ENCODE results near the gene SEMA6B.
A peak's percentile ranks its signal among the peaks of the same experiment; 100 is the strongest.

Gene SEMA6B

DNA sequence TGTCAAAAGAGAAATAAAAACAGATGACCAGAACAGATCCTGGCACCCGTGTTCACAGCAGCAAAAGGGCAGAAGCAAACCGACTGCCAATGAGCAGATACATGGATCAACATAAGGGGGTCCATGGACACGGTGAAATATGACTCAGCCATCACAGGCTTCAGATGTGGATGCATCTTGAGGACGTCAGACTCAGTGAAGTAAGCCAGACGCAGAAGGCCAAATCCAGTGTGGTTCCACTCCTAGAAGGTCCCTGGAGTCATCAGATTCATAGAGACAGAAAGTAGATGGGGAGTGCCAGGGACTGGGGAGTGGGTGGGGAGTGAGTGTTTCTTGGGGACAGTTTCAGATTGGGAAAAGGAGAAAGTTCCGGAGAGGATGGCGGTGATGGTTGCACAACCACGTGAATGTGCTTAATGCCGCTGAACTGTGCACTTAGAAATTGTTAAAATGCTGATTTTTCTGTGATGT, 28.8 kb upstream of the SEMA6B start:
- DNase-seq (ENCODE audit: low spot score): no peak

DNA sequence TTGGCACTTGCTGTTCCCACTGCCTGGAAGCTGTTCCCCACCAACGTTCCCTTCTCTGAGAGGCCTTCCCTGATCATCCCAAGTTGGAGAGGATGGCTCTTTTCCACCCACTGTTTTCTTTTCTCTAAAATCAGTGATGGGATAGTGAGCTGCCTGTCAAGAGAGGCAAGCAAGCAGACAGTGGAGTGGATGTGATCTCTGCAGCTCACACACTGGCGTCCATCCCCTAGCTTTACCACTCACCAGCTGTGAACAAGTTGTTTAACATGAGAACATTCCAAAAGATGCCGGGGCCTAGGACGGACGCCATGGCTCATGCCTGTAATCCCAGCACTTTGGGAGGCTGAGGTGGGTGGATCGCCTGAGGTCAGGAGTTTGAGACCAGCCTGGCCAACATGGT, 28.0 kb upstream of the SEMA6B start:
- DNase-seq (ENCODE audit: low spot score): no peak

DNA sequence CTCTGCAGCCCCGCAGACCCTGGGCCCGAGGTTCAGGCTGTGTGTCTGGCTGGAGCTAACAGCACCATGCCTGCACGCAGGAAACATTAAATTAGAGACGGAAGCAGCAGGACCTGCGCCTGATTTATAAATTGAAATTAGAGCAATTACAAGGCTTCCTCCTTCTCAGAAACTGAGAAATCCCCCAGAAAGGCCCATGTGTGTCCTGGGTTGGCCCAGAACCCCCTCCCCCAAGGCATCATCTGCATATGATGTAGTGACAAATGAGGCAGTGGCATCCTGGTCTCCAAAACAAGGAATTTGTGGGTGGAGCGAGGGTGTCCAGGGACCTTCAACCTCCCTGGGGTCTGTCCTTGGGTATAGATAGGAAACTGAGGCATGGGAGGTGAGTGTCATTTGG, 27.2 kb upstream of the SEMA6B start:
- no peak for DNase-seq (ENCODE audit: low spot score)

DNA sequence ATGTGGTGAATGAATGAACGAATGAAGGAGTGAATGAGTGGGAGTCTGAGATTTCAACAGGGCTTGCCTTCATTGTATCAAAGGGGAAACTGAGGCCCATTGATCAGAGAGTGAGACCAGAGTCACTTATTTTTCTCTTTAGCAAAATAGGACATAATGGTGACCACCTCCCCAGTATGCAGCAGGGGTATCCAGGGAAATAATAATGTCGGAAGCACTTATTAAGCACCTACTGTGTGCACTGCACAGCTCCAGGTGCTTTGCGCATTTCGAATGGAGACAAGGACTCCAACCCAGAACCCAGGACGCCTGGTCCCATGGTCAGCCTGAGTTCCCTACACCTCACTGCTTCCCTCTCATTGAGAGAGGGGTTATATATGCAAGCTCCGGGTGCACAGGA, 26.8 kb upstream of the SEMA6B start:
- DNase-seq (ENCODE audit: low spot score): no peak

DNA sequence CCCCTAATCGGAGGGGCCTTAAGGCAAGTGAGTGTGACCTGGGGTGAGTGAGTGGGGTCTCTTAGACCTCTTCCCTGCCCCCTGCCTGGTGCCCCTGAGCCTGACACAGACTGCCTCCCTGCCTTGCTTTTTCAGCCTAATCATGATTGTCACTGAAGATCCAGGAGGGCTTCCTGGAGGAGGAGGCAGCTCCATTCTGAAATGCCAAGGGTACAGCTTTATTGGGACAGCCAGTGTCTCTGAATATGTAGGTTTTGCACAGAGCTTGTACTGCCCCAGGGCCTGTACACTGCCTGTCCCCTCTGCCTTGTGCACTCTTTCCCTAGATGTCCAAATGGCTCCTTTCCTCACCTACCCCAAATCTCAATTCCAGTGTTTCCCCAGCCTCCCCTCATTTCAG, 26.1 kb upstream of the SEMA6B start:
- DNase-seq (ENCODE audit: low spot score): no peak

DNA sequence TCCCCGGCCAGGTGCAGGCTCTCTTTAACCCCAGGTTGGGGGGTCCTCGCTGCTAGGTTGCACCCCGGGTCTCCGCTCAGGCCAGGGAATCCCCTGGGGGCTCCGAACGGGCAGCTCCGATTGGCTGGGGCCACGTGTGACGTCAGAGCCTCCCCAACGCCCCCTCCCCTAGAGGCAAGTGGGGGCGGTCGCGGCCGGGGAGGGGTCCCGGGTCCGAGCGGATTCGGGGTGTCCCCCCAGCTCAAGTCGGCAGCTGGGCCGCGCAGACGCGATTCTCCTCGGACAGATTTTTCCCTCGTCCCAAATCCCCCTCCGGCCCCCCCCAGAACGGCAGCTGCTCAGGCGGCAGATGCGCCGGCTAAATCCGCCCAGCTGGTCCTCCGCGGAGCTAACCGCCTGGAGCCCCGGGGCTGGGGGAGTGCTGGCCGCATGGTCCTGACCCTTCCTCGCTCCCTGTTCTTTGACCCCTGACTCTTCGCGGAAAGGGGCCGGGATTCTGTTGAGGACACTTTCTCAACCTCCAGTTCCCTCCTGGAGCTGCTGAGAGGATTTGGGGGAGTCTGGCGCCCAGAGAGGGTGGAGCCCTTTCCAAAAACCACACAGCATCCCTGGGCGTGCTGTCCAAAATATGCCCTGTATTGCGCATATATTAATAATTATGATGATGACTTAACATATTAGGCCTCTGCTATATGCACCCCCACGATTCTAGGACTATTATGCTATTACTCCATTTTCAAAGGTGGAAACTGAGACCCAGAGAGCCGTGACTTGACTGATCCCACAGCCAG, 25.4 kb upstream of the SEMA6B start:
- DNase-seq (ENCODE audit: low spot score): peak; percentile 88

GRCh38 chr19:4583961-4584669, 24.6 kb upstream of the SEMA6B start:
- peak; percentile 86 for DNase-seq (ENCODE audit: low spot score)

- no peak for DNase-seq (ENCODE audit: low spot score)
Measured at GRCh38 chr19:4582980-4583842, 23.7 kb upstream of the SEMA6B start.

DNA sequence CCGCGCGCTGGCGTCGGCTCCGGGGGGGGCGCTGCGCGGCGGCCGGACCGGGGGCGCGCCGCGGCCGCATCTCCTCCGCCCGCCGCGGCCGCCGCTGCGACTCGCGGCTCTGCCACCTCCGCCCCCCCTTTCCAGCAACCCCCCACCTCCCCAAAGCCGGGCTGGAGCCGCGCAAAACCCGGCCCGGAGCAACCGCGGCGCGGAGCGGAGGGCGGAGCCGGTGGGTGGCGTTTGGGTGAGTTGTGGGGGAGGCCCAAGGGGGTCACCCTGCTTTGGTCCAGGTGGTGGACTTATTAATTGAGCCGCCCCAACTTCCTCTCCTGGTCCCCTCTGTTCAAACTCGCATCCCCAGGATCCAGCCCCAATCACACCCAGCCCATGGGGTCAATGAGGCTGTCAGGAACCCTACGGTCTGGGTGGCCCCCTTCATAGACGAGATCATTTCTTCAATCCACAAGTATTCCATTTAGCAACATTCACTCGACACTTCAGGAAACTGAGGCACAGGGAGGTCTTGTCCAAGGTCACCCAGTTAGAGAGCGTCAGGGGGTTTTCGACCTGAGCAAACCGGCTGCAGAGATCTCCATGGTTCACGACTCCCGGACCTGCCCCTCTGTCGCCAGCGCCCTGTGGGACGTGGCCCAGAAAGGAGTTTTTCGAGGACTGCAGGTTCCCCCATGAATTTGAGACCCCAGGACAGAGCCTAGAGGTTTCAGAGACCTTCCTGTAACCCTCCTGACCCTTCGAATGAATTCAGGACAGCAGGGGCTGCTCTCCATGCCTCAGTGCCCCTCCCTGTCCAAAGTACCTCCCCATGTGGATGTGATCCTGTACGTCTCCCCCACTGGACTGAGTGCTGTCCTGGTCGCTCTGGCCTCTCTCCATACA, 22.4 kb upstream of the SEMA6B start:
- DNase-seq (ENCODE audit: low spot score): peak; percentile 81

- no peak for DNase-seq (ENCODE audit: low spot score)
Measured at GRCh38 chr19:4580961-4581665, 21.6 kb upstream of the SEMA6B start.

GRCh38 chr19:4580021-4580901, 20.8 kb upstream of the SEMA6B start:
- DNase-seq (ENCODE audit: low spot score): peak; percentile 77

- no peak for DNase-seq (ENCODE audit: low spot score)
Measured at GRCh38 chr19:4579389-4579788, 19.9 kb upstream of the SEMA6B start.

- DNase-seq (ENCODE audit: low spot score): no peak
Measured at GRCh38 chr19:4578552-4579248, 19.2 kb upstream of the SEMA6B start.

DNA sequence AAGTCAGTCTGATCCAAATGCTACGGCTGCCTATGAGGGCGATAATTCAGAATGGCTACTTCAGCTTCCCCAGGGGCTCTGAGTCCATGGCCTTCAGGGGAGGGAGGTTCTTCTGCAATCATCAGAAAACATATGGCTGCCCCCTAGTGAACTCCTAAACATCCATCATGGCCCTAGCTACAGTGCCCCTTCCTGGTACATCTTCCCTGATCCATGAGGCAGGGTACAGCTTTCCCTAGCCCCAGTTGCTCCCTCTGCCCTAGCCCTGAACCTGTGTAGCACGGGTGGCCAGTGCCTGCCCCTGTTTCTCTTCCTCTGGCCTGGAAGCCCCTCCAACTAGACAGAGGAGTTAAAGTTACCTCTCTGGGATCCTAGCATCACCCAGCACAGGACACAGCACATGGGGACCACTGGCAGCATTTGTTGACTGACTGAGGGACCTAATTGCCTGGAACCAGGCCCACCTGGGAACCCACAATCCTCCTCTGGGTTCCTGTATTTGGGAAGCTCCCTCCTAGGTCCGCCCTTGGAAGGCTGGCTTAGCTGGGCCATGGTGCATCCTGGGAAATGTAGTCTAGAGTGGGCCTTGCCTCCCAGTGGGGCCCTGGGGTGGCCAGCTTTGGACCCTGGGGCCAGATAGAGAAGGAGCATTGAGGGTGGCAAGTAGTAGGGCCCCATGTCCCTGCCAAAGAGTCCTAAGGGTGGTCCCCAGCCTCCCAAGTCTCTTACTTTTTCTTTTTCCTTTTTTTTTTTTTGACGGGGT, 17.7 kb upstream of the SEMA6B start:
- DNase-seq (ENCODE audit: low spot score): no peak

- peak; percentile 76 for DNase-seq (ENCODE audit: low spot score)
Measured at GRCh38 chr19:4576016-4576933, 16.8 kb upstream of the SEMA6B start.

DNA sequence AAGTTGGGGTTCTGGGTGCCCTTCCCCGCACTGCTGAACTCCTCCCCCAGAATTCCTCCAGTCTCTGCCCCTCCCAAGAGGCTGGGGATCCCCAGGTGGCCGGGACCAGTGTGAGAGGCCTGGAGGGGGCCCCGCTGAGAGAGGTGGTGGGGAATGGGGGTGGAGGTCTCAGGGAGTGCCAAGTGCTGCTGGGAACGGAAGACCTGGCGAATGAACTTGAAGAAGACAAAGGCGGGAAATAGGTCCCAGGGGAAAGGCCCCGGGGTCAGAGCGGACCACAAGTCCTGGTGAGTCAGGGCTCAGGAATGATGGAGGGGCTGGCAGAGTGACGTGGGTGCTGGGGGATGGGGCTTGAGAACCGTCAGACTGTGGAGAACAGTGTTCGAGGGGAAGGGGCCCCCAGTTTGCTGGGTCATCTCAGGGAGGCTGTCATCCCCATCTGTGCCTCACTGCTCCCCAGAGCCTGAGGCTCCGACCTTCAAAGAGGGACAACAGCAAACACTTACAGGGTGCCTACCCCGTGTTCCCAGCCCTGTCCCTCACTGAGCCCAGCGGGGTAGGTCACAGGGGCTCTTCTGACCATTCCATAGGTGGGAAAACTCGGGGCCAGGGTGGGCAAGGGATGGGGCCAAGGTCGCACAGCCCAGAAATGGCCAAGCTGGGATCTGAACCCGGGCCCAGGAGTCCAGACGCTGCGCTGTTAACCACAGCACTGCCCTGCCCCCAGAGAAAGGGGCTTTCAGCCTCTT, 16.0 kb upstream of the SEMA6B start:
- DNase-seq (ENCODE audit: low spot score): no peak

GRCh38 chr19:4573682-4574081, 14.2 kb upstream of the SEMA6B start:
- no peak for DNase-seq (ENCODE audit: low spot score)
